ENCODE results near the gene AP2A2.
"Not testable (repeated sequence)": the region's sequence is repeated elsewhere in the genome, so short reads cannot be mapped to it uniquely, and the experiment has no call there.

AP2A2 gene

GRCh38 chr11:1014276-1014675 lies 88.6 kb downstream of the AP2A2 start:
- DNase-seq (ENCODE audit: low read depth), result no peak
- H3K4me3 ChIP-seq (ENCODE audit: control insufficient read depth, low read depth, low read length), result no peak overlapping the region
- TF ChIP-seq CTCF (conservative IDR thresholded peaks at IDR 0.05; ENCODE audit: control insufficient read depth, insufficient read depth, low read depth, low read length), result no peak

- H3K4me3 ChIP-seq (ENCODE audit: control insufficient read depth, low read depth, low read length), result no peak overlapping the region
- DNase-seq (ENCODE audit: low read depth), result no peak
- no peak for TF ChIP-seq CTCF (conservative IDR thresholded peaks at IDR 0.05; ENCODE audit: control insufficient read depth, insufficient read depth, low read depth, low read length)
Observed at GRCh38 chr11:1015064-1015463, 89.4 kb downstream of the AP2A2 start.

GRCh38 chr11:1015826-1016545 lies 90.3 kb downstream of the AP2A2 start:
- no peak overlapping the region for H3K4me3 ChIP-seq (ENCODE audit: control insufficient read depth, low read depth, low read length)
- no peak for TF ChIP-seq CTCF (conservative IDR thresholded peaks at IDR 0.05; ENCODE audit: control insufficient read depth, insufficient read depth, low read depth, low read length)
- no peak for DNase-seq (ENCODE audit: low read depth)

- not testable (repeated sequence) for DNase-seq (ENCODE audit: low read depth); H3K4me3 ChIP-seq (ENCODE audit: control insufficient read depth, low read depth, low read length)
Observed at GRCh38 chr11:1016610-1017126, 91.0 kb downstream of the AP2A2 start.

- DNase-seq (ENCODE audit: low read depth), result no peak
- no peak overlapping the region for H3K4me3 ChIP-seq (ENCODE audit: control insufficient read depth, low read depth, low read length)
- TF ChIP-seq CTCF (conservative IDR thresholded peaks at IDR 0.05; ENCODE audit: control insufficient read depth, insufficient read depth, low read depth, low read length), result no peak
Observed at GRCh38 chr11:1017269-1018005, 91.8 kb downstream of the AP2A2 start.

GRCh38 chr11:1018091-1018490 lies 92.4 kb downstream of the AP2A2 start:
- no peak for TF ChIP-seq CTCF (conservative IDR thresholded peaks at IDR 0.05; ENCODE audit: control insufficient read depth, insufficient read depth, low read depth, low read length)
- no peak overlapping the region for H3K4me3 ChIP-seq (ENCODE audit: control insufficient read depth, low read depth, low read length)
- no peak for DNase-seq (ENCODE audit: low read depth)

GRCh38 chr11:1019321-1019910 lies 93.7 kb downstream of the AP2A2 start:
- DNase-seq (ENCODE audit: low read depth), result no peak
- no peak for TF ChIP-seq CTCF (conservative IDR thresholded peaks at IDR 0.05; ENCODE audit: control insufficient read depth, insufficient read depth, low read depth, low read length)
- no peak overlapping the region for H3K4me3 ChIP-seq (ENCODE audit: control insufficient read depth, low read depth, low read length)
